CD4-positive, alpha-beta T cell treated with Interleukin-10 for 1 hour (primary cell): Measurements from ENCODE around the gene SPEF2.

Experiments used
- DNase-seq: peaks from one replicate; pipeline ENCODE4 v3.0.0-alpha.2; 2020

Gene SPEF2, protein sequence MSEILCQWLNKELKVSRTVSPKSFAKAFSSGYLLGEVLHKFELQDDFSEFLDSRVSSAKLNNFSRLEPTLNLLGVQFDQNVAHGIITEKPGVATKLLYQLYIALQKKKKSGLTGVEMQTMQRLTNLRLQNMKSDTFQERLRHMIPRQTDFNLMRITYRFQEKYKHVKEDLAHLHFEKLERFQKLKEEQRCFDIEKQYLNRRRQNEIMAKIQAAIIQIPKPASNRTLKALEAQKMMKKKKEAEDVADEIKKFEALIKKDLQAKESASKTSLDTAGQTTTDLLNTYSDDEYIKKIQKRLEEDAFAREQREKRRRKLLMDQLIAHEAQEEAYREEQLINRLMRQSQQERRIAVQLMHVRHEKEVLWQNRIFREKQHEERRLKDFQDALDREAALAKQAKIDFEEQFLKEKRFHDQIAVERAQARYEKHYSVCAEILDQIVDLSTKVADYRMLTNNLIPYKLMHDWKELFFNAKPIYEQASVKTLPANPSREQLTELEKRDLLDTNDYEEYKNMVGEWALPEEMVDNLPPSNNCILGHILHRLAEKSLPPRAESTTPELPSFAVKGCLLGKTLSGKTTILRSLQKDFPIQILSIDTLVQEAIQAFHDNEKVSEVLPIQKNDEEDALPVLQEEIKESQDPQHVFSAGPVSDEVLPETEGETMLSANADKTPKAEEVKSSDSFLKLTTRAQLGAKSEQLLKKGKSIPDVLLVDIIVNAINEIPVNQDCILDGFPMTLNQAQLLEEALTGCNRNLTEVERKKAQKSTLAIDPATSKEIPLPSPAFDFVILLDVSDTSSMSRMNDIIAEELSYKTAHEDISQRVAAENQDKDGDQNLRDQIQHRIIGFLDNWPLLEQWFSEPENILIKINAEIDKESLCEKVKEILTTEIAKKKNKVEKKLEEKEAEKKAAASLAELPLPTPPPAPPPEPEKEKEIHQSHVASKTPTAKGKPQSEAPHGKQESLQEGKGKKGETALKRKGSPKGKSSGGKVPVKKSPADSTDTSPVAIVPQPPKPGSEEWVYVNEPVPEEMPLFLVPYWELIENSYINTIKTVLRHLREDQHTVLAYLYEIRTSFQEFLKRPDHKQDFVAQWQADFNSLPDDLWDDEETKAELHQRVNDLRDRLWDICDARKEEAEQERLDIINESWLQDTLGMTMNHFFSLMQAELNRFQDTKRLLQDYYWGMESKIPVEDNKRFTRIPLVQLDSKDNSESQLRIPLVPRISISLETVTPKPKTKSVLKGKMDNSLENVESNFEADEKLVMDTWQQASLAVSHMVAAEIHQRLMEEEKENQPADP (N-terminal part only)

GRCh38 chr5:35617435-35618303 lies at the start of gene SPEF2:
Gene SPEF2, plus strand, starts transcription at chr5:35617863. Its CDS starts 135 bp downstream, at chr5:35617998.
- peak; percentile 83 for DNase-seq

DNA sequence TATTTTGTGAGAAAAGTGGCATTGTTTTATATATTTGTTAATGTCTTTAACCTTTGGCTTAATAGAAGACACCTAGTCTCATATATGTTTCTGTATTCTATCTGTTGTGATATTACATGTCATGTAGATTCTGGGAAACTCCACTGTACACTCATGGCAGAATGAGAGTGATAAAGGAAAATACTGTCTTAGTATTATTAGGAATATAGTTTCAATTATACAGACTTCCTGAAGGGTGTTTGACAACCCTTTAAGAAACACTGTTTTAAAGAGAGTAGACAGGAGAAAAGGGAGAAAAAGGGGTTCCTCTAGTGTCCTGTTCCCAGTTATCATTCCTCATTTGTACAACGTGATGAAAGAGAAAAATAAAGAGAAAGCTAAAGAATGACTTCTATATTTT lies 42.1 kb upstream of the SPEF2 start:
- no peak for DNase-seq

DNA sequence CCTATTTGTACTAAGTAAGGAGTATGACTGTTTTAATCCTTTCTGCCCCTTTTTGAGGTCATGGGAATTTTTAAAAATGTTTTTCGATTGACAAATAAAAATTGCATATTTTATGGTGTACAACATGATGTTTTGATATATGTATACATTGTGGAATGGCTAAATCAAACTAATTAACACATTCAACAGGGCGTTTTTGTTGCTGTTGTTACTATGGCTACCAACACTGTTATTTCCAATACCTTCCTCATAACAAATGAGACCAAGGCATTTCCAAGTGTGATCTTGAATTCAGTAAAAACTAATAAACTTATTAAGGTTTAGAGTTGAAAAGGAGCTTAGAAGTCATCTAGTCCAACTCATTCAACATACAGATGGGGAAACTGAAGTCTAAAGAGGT lies 30.2 kb upstream of the SPEF2 start:
- no peak for DNase-seq

GRCh38 chr5:35593338-35593737 lies 24.3 kb upstream of the SPEF2 start:
- no peak for DNase-seq

- no peak for DNase-seq
Observed at GRCh38 chr5:35598707-35599370, 18.8 kb upstream of the SPEF2 start.

DNA sequence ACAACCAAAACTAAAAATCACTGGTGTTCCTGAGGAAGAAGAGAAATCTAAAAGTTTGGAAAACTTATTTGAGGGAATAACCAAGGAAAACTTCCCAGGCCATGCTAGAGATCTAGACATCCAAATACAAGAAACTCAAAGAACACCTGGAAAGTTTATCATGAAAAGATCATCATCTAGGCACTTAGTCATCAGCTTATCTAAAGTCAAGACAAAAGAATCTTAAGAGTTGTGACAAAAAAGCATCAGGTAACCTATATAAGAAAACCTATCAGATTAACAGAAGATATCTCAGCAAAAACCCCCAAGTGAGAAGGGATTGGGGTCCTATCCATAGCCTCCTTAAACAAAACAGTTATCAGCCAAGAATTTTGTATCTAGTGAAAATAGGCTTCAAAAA lies 17.1 kb upstream of the SPEF2 start:
- no peak for DNase-seq

DNA sequence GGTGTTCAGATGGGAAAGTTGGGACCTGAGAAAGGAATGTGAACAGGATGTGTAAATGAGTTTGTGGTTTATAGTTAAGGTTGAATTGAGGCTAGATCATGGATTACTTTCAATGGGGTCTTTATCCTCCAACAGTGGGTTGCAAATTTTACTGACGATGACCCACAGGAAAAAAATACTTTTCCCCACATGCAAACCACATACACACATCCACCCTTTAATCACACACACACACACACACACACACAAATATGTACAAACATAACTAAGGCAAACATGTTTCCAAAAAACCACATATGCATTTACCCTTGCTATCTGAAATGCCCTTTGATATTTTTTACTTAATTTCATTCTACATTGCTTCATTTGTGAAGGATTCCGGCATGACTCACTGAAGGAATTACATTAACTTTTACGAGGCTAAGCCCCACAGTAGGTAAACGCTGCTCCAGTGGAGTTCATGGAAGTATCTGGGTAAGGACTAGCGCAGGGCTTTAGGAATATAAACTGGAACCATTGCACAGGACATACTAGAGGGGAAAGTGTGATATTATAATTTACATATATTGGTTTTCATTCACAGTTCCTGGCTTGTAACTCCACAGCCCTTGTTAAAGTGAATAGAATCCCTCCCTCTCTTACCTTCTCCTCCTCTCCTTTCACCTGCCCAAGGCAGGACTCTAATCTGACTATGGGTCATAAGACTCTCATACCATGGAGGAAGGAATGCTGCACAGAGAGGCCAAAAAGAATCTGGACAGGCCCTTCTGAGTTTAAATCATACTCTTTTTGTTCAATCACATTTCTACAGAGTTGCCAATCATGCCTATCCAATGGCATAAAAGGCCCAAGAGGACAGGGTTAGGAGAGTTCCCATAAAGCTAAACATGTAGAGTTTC lies 8.5 kb upstream of the SPEF2 start:
- DNase-seq, result no peak

DNA sequence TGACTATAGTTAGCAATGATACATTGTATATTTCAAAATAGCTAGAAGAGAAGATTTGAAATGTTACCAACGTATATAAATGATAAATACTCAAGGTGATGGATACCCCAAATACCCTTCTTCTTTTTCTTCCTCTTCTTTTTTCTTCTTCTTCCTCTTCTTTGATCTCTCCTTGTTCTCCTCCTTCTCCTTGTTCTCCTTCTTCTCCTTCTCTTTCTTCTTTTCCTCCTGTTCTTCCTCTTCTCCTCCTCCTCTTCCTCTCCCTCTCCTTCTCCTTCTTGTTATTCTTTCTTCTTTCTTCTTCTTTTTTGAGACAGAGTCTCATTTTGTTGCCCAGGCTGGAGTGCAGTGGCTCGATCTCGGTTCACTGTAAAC lies 616 bp upstream of the SPEF2 start:
- DNase-seq, result no peak

GRCh38 chr5:35618304-35618636 lies 607 bp downstream of the SPEF2 start:
- DNase-seq, result no peak

DNA sequence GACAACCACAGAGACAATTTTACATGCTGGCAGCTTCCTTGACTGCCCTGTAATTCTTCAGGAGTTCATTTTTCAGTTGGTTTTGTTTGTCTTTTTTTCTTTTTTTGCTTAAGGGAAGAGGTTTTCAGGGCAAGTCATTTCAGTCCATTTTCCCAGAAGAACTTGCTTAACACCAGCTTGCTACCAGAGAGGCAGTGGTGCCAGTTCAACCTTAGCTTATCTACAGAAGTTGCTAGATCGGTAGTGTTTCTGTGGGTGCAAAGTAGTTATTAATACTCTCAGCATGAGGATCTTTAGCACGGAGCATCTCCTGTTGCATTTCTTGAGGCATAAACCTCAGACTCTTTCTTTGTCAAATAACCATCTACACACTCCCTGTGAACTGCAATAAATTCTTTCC lies 1.1 kb downstream of the SPEF2 start:
- no peak for DNase-seq

DNA sequence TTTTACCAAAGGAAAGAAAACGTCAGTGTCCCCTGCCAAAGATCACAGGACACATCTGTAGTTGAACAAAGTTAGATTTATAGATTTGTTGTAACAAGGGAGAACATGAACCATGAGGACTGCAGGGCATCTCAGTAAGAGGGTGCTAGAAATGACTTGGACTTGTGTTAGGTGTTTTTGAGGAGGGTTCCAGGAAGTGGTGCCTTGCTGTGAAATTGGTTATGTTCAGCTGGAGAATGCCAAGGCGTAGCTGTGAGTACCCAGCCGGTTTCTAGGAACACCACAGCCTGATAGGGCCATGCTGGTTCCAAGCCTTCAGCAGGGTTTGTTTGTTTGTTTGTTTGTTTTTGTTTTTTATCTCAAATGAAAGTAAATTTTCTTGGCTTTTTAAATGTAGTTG lies 5.3 kb downstream of the SPEF2 start:
- no peak for DNase-seq

DNA sequence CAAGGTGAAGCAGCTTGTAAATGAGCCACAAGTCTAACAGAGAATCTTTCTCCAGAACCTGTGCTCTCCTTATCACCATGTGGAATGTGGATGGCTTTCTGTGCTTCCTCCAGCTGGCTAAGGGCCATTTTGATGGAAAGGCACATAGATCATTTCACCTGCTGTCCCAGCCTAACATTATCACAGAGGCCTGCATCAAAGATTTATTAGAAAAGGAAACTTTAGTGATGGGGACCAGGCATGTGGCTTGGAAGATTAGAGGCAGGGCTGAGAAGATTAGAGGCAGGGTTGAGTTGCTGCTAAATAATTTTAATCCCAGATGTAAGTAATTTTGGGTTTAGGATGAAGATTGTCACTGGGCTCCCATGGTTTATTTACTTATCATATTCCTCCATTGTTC lies 6.3 kb downstream of the SPEF2 start:
- no peak for DNase-seq

GRCh38 chr5:35626108-35626507 lies 8.4 kb downstream of the SPEF2 start:
- no peak for DNase-seq

DNA sequence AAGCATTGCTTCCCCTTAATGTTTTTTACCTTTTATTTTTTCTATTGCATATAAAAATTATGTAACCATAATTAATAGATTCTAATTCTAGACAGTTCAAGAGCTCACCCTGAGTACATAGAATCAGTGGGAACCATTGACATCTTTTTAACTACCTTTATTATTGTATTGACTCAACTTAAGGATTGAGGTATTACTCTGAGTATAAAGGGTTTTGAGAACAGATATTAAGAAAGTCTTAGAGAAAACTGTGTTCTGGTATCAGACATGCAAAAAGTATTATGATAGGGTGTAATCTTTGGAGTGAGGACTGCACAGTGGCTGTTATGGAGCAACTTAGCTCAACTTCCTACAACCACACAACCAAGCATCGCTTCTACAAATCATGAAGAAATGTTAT lies 8.9 kb downstream of the SPEF2 start:
- no peak for DNase-seq

DNA sequence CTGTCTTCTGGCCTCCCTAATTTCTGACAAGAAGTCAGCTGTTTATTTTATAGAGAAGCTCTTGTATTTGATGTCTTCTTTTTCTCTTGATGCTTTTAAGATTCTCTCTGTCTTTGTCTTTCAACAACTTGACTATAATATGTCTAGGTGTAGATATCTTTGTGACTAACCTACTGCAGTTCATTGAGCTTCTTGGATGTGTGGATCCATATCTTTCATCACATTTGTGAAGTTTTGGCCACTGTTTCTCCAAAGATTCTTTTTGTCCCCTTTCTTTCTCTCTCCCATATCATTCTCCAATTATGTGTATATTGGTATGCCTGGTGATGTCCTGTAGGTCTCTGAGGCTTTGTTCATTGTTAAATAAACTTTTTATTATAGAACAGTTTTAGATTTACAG lies 16.7 kb downstream of the SPEF2 start:
- no peak for DNase-seq

DNA sequence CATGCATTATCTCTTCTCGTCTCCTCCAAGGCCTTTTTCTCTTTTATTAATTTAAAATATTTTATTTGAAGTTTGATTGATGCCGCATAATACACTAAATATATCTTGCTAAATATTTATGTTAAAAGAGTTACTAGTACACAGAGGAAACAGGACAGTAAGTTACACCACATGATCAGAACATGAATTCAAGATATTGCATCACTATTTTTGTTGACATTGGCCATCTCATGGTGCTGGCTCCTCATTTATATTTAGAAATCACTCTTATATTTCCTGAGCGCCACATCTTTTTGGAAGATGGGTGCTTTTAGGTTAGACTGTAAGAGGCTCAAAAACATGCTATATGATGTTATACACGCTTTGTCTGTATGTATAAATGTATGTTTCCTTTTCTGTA lies 23.0 kb downstream of the SPEF2 start:
- no peak for DNase-seq

- DNase-seq, result no peak
Observed at GRCh38 chr5:35644543-35644942, 26.9 kb downstream of the SPEF2 start.

DNA sequence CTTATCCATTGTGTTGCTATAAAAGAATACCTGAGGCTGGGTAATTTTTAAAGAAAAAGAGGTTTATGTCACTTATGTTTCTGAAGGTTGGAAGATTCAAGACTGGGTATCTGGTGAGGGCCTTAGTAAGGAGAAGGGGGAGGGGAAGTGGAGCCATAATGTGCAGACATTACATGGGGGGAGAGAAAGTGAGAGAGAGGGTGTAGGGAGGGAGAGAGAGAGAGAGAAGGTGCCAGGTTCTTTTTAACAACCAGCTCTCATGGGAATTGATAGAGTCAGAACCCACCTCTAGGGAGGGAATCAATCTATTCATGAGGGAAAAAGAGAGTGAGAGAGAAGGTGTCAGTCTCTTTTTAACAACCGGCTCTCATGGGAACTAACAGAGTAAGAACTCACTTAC lies 29.5 kb downstream of the SPEF2 start:
- no peak for DNase-seq

DNA sequence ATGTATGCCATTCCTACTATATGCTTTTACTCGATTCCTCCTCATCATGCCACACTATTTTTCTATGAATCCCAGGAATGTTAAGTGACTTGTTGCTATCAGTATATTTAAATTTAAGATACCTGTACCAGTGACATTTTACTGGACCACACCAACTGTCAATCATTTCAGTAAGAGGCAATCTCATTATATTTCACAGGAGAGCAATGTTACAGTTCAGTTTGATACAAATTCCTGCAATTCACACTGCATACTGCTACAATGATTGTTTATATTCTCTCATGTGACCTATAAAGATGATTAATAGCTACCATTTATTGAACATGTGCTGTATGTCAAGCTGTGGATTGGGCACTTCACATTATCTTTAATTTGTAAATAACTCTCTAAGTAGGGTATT lies 30.0 kb downstream of the SPEF2 start:
- DNase-seq, result no peak

GRCh38 chr5:35651002-35651756 lies 33.5 kb downstream of the SPEF2 start:
- DNase-seq, result peak; percentile 75
